Measurements from ENCODE around the gene TMX2. TPM values are rescaled to one million over a fixed set of nuclear protein-coding genes. Genes with fewer than 3 reads are reported as not detected.

TMX2 gene
- 46.2 and 63.4 TPM in 2 replicates for total RNA-seq

GRCh38 chr11:57712256-57713150 lies at the start of gene TMX2:
Gene TMX2 (plus strand): TSS chr11:57712593. CDS start chr11:57712619, 26 bp downstream.

GRCh38 chr11:57667736-57668433 lies 44.5 kb upstream of the TMX2 start, which contains the start of gene ZDHHC5:
Gene ZDHHC5 (plus strand): TSS chr11:57668114. CDS start chr11:57673091, 4,977 bp downstream.

GRCh38 chr11:57711414-57712255 lies 758 bp upstream of the TMX2 start, which contains the start of gene MED19:
Gene MED19 (minus strand): TSS chr11:57712215. CDS start chr11:57712179, 36 bp downstream.

GRCh38 chr11:57741132-57742086 lies 29.0 kb downstream of the TMX2 start, which contains the start of gene SELENOH:
Gene SELENOH (plus strand): TSS chr11:57741491. CDS start chr11:57741596, 105 bp downstream.

DNA sequence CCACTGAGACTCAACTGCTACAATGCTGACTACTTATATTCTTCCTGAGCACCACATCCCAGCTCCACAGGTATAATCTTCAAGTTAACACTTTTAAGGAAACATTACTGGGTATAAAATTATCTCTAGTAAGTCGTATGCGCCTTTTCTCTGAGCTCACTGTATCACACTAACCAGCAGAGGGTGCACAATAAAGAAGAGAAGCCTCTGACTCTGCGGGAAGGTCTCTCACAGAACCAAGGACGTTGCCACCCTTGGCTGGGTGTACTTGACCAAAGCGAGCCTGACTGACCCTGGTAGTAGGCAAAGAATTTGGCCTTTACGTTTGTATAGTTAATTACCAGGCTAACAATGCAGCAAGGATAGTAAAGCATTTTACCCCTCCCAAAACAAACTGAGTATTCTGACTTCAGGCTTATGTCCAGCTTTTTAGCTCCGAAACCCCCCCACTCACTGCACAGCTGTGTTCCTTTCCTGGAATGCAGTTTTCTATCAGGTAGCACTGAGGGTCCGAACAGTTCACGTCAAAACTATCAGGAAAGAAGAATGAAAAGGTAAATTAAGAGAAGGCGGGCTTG lies 39.4 kb downstream of the TMX2 start, which contains the start of gene BTBD18:
Gene BTBD18, minus strand, starts transcription at position 144 of the 578 bp plus-strand sequence. CDS start 631 bp downstream, outside the sequence.

GRCh38 chr11:57761301-57762234 lies 49.2 kb downstream of the TMX2 start, which contains the start of gene CTNND1:
Gene CTNND1 (plus strand): TSS chr11:57761802. CDS start chr11:57791479, 29,677 bp downstream.

Other genes with a start within 250 kb of the TMX2 start
- 17.3 and 21.9 TPM in 2 replicates for gene SLC43A1, start 196.9 kb upstream of the TMX2 start, total RNA-seq
- gene TIMM10, start 181.8 kb upstream of the TMX2 start, total RNA-seq, result 14.7 and 44.3 TPM in 2 replicates
- not detected in 2 replicates for gene SMTNL1, start 175.0 kb upstream of the TMX2 start, total RNA-seq
- gene UBE2L6, start 144.9 kb upstream of the TMX2 start, total RNA-seq, result 41.2 and 79.9 TPM in 2 replicates
- 106 and 234 TPM in 2 replicates for gene SERPING1, start 114.9 kb upstream of the TMX2 start, total RNA-seq
- gene YPEL4, start 62.7 kb upstream of the TMX2 start, total RNA-seq, result 0.13 and 9.7 TPM in 2 replicates
- 15.3 and 20.4 TPM in 2 replicates for gene CLP1, start 54.8 kb upstream of the TMX2 start, total RNA-seq
- gene ZDHHC5, start 44.5 kb upstream of the TMX2 start, total RNA-seq, result 37.4 and 41.5 TPM in 2 replicates
- 24.6 and 26.7 TPM in 2 replicates for gene MED19, start 378 bp upstream of the TMX2 start, total RNA-seq
- gene SELENOH, start 28.9 kb downstream of the TMX2 start, total RNA-seq, result 127 and 191 TPM in 2 replicates
- gene BTBD18, start 39.2 kb downstream of the TMX2 start, total RNA-seq, result not detected in 2 replicates
- 79.8 and 80.6 TPM in 2 replicates for gene CTNND1, start 49.2 kb downstream of the TMX2 start, total RNA-seq